Measurements from ENCODE around the gene HLA-DMA. TPM values are rescaled to one million over a fixed set of nuclear protein-coding genes. Genes with fewer than 3 reads are reported as not detected.
A peak's percentile ranks its signal among the peaks of the same experiment; 100 is the strongest.

Gene HLA-DMA
- total and polyA plus RNA-seq, 2 of the 8 experiments (the other 6 are each of a cell fraction or from before 2014, with no cell fraction given), result 13.3 to 23.1 TPM

- H3K4me1 ChIP-seq (replicated peaks in 1 of 4; ENCODE audit: control insufficient read depth in 3 of 4, insufficient read depth in 4 of 4, low read length in 3 of 4), result no peaks in the 10 kb centered on the region
- H3K36me3 ChIP-seq (ENCODE audit: control insufficient read depth in 2 of 4, insufficient read depth in 4 of 4, low read length in 3 of 4), result no peaks in the 10 kb centered on the region
- no peak overlapping the region for H2BK120ac ChIP-seq (replicated peaks; ENCODE audit: low read depth, low read length)
- no peak overlapping the region for H2AK5ac ChIP-seq (ENCODE audit: low read depth, low read length)
- H2BK20ac ChIP-seq (ENCODE audit: low read length), result no peak overlapping the region
- no peak overlapping the region for H2BK5ac ChIP-seq (ENCODE audit: low read depth, low read length)
- H3K79me1 ChIP-seq (ENCODE audit: low read depth, low read length), result no peaks in the 10 kb centered on the region
- H4K20me1 ChIP-seq (replicated peaks in 1 of 2; ENCODE audit: control insufficient read depth in 1 of 2, insufficient read depth in 2 of 2, low read length in 2 of 2), result no peaks in the 10 kb centered on the region
- H2BK12ac ChIP-seq (ENCODE audit: low read depth, low read length), result no peak overlapping the region
- H4K8ac ChIP-seq (ENCODE audit: extremely low read depth, insufficient read depth, low read length), result no peak overlapping the region
- ChIA-PET CTCF (ENCODE audit: partially characterized antibody) (interaction anchor here (0.6 to 9.7 kb wide), 23 partner anchors 10 to 600 kb away, joined by 3 to 160 read pairs (median 6); partner anchors contain the start of genes BRD2, HLA-DMA, HLA-DMB and TAP2), POLR2A (ENCODE audit: partially characterized antibody) (interaction anchor here (0.6 to 4.7 kb wide), 5 partner anchors 8 to 51 kb away, joined by 3 to 37 read pairs (median 3); no protein-coding TSS in a partner anchor)
- no peaks in the 10 kb centered on the region for H3K23me2 ChIP-seq (ENCODE audit: low read depth, low read length)
- no peak overlapping the region for H3K4me2 ChIP-seq (ENCODE audit: insufficient read depth in 1 of 2, low read depth in 2 of 2, low read length in 2 of 2)
- H2AFZ ChIP-seq (ENCODE audit: low read length), result no peak overlapping the region
- H2BK15ac ChIP-seq (ENCODE audit: low read length), result no peak overlapping the region
- H3K4ac ChIP-seq (replicated peaks; ENCODE audit: insufficient read length, low read depth, low read length), result no peak overlapping the region
- H3K23ac ChIP-seq (ENCODE audit: insufficient read length), result no peak overlapping the region
- H3K9ac ChIP-seq (replicated peaks in 1 of 4; ENCODE audit: extremely low read depth in 1 of 4, low read depth in 3 of 4, low read length in 3 of 4), result no peak overlapping the region
- H4K5ac ChIP-seq (ENCODE audit: insufficient read length, low read depth, low read length), result no peak overlapping the region
- no peak overlapping the region for H3K18ac ChIP-seq (ENCODE audit: extremely low read depth, low read length)
- H3K9me3 ChIP-seq (ENCODE audit: insufficient read depth in 2 of 2, low read depth in 1 of 2, low read length in 1 of 2), result no peaks in the 10 kb centered on the region; a peak in 1 of 4 replicates
- no peak overlapping the region for H4K91ac ChIP-seq (replicated peaks; ENCODE audit: insufficient read length, low read length)
- no peak overlapping the region for H3K4me3 ChIP-seq (ENCODE audit: extremely low read depth in 1 of 4, insufficient read depth in 2 of 4, low read depth in 3 of 4, low read length in 4 of 4)
- no peak for FAIRE-seq
- H3K56ac ChIP-seq (replicated peaks; ENCODE audit: insufficient read length, low read depth, low read length), result peak overlapping the region; percentile 56
- no peak overlapping the region for H3K14ac ChIP-seq (ENCODE audit: insufficient read length)
- 87% methylated on average over 7 of the region's 7 CpGs; no CpG with 5 or more reads in 1 of the 2 experiments for WGBS, 2 experiments (ENCODE audit: extremely low coverage in 1 of 2, insufficient coverage in 1 of 2, insufficient read length in 1 of 2, insufficient replicate concordance in 2 of 2, low coverage in 1 of 2, low lambda C conversion rate in 2 of 2, missing lambda C conversion rate in 1 of 2)
- H3K27me3 ChIP-seq (replicated peaks in 1 of 4; ENCODE audit: control insufficient read depth in 3 of 4, extremely low read depth in 1 of 4, insufficient read depth in 3 of 4, low read length in 3 of 4), result no peaks in the 10 kb centered on the region
- DNase-seq (ENCODE audit: low read depth in 1 of 2, low spot score in 2 of 2), result no peak
- H3K79me2 ChIP-seq (ENCODE audit: control insufficient read depth in 1 of 2, insufficient read depth in 2 of 2, low read length in 2 of 2), result no peaks in the 10 kb centered on the region
- no peak overlapping the region for H3K27ac ChIP-seq (ENCODE audit: low read depth, low read length)
- no peak for TF ChIP-seq ASH2L (IDR thresholded peaks at IDR 0.05; ENCODE audit: low read length)
- TF ChIP-seq EGR1 (IDR thresholded peaks at IDR 0.05; ENCODE audit: borderline replicate concordance, low read depth, low read length), result no peak
- no peak for TF ChIP-seq SP2 (IDR thresholded peaks at IDR 0.05; ENCODE audit: low read length)
- no peak for TF ChIP-seq RAD21 (IDR thresholded peaks at IDR 0.05 in 1 of 2, conservative IDR thresholded peaks at IDR 0.05 in 1 of 2; ENCODE audit: low read depth in 2 of 2, low read length in 2 of 2)
- TF ChIP-seq GTF2F1 (IDR thresholded peaks at IDR 0.05; ENCODE audit: borderline replicate concordance, low read depth, low read length), result no peak
- no peak for TF ChIP-seq TCF12 (IDR thresholded peaks at IDR 0.05; ENCODE audit: low read depth, low read length)
- TF ChIP-seq ZNF274 (IDR thresholded peaks at IDR 0.05; ENCODE audit: borderline replicate concordance, extremely low read depth, low read length), result no peak
- TF ChIP-seq CEBPB (IDR thresholded peaks at IDR 0.05; ENCODE audit: low read depth, low read length), result no peak
- TF ChIP-seq JUND (IDR thresholded peaks at IDR 0.05; ENCODE audit: low read length), result no peak
- no peak for TF ChIP-seq SAP30 (IDR thresholded peaks at IDR 0.05; ENCODE audit: insufficient read depth, insufficient replicate concordance, low read length)
- TF ChIP-seq SP4 (IDR thresholded peaks at IDR 0.05; ENCODE audit: low read length), result no peak
- no peak for TF ChIP-seq GABPA (IDR thresholded peaks at IDR 0.05; ENCODE audit: borderline replicate concordance, insufficient read depth, low read length)
- TF ChIP-seq SP1 (IDR thresholded peaks at IDR 0.05; ENCODE audit: low read depth, low read length), result no peak
- no peak for TF ChIP-seq HDAC6 (IDR thresholded peaks at IDR 0.05; ENCODE audit: low read depth, low read length)
Measured at GRCh38 chr6:32932132-32932868, 20.6 kb downstream of the HLA-DMA start.

All from H1 (cell line).